Upper lobe of left lung (tissue), 4 donors: ENCODE results near the gene HAUS8.

ENCODE experiments used
- CTCF ChIP-seq, 6 experiments: fragments of 450-650 bp in 4 of 6; fragments of 200-600 bp in 2 of 6; sonication (generic) in 2 of 6; IDR thresholded peaks; one replicate each; pipeline ENCODE4 v1.5.1; 2016 to 2019; ENCODE audit warnings: antibody characterized with exemption in 6 of 6
- EP300 ChIP-seq, 4 donors: sonication (generic); formaldehyde crosslinking; IDR thresholded peaks; one replicate each; pipeline ENCODE4 v1.5.1; 2017; ENCODE audit warnings: antibody characterized with exemption in 4 of 4, control low read depth in 2 of 4

GRCh38 chr19:17061691-17062090 lies 13.6 kb downstream of the HAUS8 start:
- TF ChIP-seq CTCF (IDR thresholded peaks at IDR 0.05) (no peak), EP300 (IDR thresholded peaks at IDR 0.05) (no peak)
